GM19099 (cell line): ENCODE measurements around the gene SYCE3.

ENCODE experiments used
- POLR2A ChIP-seq: IDR thresholded peaks from 3 replicates; pipeline ENCODE4 v1.6.1; 2011; ENCODE audit warnings: low read depth; ENCODE audit not compliant: insufficient read length; ENCODE audit errors: extremely low read depth

Gene SYCE3, protein sequence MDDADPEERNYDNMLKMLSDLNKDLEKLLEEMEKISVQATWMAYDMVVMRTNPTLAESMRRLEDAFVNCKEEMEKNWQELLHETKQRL

DNA sequence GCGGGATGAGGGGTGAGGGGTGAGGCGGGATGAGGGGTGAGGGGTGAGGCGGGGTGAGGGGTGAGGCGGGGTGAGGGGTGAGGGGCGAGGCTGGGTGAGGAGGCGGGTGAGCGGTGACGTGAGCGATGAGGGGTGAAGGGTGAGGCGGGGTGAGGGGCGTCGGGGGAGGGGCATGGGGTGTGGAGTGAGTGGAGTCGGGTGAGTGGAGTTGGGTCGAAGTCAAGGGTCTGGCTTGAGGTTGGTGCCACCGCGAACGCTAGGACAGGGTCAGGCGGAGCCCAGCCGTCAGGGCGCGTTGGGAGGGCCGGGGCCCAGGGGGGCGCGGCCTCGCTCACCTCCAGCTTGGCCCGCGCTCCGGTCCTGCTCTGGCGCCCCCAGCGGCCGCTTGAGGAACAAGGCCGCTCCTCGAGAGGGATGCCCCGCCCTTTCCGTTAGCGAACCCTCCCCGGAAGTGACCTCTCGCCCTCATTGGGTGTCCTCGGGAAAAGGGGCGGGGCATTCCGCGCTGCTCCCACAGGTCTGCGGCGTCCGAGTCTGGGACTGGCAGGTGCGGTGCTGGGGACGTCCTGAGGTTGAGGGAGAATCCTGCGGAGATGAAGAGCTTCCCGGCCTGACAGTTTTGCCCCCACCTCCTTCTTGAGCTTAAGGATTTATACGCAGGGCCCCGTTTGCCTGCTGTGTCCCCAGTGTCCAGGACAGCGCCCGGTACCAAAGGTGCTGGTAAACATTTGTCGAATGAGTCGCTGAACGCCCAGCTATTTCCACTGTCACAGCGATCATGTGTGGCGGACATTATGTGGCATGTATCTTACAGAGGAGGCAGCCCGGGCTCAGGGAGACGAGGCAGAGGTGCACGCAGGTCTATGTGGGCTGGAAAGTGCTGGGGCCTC is at the start of gene SYCE3:
Gene SYCE3, minus strand, starts transcription at position 397 of the 890 bp plus-strand sequence. CDS start 6,514 bp downstream, outside the sequence.
- TF ChIP-seq POLR2A: peak; percentile 61

DNA sequence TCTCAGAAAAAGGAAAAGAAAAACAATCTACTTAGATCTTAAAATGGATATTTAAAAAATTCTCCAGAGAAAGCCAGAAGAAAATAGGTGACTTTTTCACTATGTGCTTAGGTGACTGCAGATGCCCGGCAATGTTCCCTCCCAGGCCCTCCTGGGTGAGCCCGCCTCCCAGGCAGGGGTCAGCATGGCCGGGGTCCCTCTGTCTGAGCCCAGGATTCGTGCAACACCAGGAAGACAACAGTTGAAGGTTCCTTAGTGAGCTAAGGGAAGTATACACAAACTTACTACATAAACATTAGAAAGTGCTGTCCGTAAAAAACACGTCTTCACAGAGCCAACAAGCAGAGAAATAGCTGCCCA is 49.4 kb upstream of the SYCE3 start:
- no peak for TF ChIP-seq POLR2A

DNA sequence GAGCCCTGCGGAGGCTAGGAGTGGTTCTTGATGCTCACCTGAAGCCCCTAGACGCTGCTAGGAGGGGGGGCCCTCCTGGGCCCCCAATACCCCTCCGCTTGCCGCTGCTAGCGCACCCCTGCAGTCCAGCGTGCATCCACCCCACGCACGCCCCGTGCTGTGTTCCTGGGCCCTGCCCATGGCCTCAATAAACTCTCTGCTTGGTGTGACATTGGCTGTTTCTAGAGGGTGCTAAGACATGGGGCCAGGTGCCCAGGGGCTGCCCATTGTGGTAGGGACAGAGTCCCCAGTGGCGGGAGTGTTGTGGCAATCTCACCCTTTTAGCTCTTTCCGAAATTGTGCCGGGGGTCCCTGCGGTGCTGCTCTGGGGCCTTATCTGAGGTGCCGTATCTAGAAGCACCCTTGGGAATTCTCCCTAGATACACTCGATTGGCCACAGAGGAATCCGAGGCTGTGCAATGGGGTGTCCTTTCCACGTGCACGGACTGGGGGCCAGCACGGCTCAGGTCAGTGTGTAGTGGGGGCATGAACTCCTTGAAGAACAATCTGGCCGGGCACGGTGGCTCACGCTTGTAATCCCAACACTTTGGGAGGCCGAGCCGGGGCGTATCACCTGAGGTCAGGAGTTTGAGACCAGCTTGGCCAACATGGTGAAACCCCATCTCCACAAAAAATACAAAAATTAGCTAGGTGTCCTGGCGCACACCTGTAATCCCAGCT is 48.8 kb upstream of the SYCE3 start:
- no peak for TF ChIP-seq POLR2A

DNA sequence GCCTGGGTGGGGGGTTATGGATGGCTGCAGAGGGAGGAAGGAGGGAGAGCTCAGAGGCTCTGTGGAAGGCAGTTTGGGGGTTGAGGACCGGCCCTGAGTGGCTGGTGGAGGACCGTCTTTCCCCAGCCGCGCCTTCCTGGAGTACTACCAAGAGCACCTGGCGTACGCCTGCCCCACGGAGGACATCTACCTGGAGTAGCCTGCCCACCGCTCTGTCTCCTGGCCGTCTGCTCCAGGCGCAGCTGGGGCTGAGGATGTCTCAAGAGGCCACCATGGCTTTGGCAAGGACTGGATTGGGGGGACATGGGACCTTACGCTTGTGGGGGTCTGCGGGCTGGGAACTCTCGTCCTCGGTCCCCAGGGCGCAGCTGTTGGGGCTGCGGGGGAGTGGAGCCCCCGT is 47.9 kb upstream of the SYCE3 start:
- TF ChIP-seq POLR2A: no peak

DNA sequence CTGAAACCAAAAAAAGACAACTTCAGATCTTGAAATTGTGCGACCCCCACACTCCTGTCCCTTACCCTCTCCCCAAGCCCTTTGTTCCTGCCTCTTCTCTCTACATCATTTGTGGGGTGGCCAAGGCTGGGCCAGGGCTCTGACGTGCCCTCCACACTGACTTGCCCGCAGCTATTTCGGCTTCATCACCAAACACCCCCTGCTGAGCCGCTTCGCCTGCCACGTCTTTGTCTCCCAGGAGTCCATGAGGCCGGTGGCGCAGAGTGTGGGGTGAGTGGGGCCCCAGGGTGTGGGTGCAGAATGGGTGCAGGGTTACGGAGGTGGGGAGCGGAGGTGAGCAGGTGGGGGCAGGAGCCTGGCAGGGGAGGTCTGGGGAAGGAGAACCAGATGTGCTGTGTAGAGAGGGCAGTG is 47.3 kb upstream of the SYCE3 start:
- no peak for TF ChIP-seq POLR2A

DNA sequence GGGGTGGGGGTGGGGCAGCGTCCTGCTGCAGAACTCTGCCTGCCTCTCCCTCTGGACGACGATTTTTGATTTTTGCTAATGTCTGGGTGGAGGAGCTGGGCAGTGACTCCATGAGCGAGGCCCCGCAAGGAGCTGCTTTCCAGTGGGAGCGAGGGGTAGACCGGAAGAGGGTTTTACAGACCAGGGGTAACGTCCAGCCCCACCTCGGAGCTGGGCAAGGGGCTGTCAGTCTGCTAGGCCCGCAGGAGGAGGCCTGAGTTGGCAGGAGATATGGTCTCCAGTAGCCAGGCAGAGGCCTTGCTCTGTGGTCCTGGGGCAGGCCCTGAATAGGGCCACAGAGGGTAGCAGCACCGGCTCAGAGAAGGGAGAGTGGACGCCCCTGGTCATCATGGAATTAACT is 46.9 kb upstream of the SYCE3 start:
- TF ChIP-seq POLR2A: no peak

DNA sequence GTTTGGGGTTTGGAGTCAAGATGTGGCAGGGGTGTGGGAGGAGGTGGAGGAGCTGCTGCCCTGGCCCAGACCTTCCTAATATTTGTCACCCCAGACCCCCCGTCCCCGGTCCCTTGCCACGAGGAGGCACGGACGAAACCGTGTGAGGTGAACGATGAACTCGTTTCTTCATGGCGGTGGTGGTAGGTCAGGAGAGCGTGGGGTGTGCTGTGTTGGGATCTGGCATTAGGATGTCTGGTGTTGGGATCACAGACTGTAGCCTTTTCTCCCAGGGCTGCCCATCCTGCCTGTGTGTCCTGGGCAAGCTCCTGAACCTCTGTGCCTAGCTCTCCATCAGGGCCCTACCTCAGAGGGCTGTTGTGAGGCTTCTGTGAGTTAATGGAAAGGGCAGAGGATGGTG is 46.3 kb upstream of the SYCE3 start:
- TF ChIP-seq POLR2A: no peak

DNA sequence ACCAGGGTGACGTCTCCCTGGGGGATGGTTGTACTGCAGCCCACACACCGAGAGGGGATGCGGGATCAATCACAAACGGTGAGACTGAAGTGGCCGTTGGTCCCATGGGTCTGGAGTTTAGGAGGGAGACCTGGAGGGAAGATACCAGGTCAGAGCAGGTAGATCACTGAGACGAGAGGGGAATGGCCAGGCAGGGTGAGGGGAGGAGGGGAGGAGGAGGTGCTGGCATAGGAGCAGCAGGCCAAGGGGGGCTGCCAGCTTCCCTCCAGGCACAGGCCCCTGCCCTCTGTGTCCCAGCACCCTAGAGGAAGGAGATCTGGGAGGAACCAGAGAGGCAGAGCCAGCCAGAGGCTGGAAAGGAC is 44.9 kb upstream of the SYCE3 start:
- no peak for TF ChIP-seq POLR2A

DNA sequence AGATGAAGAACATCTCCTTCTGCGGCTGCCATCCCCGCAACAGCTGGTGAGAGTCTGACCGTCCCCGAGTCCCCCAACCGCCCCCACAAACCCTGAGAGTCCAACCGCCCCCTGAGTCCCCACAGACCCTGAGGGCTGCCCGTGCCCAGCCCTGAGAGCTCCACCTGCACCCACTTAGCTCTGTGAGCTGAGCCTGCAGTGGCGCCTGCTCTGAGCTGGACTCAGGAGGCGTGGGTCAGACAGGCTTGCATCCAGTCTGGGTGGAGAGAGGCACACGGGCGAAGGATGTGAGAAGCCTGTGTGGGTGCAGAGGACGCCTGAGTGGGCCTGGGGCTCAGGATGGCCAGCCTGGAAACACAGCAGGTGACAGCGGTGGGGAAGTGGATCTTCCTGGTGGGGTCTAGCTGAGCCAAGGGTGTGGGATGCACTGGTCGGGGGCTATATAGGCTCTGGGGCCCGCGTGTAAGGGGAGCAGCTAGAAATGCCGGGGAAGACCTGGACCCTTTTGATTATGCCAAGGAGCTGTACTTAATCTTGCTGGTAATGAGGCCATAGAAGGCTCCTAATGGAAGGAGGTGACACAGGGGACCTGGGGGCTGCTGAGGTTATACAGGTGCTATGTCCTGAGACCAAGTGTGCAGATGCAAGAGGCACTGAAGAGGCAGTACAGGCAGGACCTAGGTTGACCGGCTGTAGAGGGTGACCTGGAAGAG is 44.4 kb upstream of the SYCE3 start:
- TF ChIP-seq POLR2A: no peak

DNA sequence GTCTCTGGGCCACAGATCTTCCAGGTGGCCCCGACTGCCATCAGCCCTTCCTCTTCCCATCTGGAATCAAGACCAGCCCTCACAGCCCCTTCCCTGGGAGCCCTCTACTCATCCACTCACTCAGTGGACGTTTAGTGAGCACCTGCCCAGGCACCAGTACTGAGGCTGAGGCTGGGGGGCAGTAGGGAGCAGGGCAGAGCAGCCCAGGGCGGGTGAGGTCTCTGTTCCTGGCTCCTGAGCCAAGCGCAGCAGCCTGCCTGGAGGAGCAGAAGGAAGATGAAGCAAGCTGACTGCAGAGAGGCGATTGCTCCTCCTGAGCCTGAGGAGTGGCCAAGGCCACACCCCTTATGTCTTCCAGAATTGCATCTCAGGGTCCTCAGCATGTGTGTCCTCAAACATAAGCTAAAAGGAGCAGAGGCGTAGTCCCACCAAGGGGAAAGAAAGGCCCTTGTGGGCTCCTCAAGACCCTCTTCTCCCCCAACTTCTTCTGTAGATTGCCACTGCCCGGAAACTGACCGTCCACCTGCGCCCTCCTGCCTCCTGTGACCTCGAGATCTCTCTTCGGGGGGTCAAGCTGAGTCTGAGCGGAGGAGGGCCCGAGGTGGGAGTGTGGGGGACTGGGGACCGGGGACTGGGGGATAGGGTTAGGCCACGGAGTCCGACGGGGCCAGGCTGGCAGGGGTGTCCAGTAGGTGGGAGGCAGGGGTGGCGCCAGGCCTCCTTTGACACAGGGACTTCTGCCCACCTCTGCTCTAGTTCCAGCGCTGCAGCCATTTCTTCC is 43.6 kb upstream of the SYCE3 start:
- TF ChIP-seq POLR2A: no peak

DNA sequence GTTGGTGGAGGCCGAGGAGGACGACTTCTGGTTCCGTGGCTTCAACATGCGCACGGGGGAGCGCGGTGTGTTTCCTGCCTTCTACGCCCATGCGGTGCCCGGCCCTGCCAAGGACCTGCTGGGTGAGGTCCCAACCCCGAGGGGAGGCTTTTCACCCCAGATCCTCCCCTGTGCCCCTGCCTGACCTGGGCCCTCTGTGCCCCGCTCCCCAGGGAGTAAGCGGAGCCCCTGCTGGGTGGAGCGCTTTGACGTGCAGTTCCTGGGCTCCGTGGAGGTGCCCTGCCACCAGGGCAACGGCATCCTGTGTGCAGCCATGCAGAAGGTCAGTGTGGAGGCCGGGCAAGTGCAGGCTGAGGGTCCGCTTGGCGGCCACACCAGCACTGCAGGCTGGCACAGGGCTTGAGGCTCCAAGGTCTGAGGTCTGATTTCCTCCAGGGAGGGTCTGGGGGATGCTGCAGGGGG is 42.9 kb upstream of the SYCE3 start:
- TF ChIP-seq POLR2A: no peak

DNA sequence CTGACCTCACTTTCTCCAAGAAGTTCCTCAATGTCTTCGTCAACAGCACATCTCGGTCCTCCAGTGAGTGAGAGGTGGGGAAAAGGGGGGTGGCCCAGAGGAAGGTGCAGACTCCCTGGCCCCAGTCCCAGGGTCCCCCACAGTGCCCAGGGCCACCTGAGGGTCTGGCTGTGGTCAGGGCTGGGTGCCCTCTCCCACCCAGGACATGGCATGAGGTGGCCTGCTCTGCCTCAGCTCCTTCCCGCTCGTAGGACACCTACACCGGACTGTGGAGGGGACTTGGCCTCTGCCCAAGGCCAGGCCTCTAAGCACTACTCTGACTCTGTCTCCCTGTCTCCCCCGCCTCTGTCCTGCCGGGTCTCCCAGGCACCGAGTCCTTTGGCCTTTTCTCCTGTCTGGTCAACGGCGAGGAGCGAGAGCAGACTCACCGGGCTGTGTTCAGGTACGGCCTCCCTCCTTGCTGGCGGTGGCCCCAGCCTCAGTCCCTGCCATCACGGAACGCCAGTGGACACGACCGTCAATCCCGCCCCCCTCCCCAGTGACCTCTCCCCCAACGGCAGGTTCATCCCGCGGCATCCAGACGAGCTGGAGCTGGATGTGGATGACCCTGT is 42.4 kb upstream of the SYCE3 start:
- TF ChIP-seq POLR2A: no peak

DNA sequence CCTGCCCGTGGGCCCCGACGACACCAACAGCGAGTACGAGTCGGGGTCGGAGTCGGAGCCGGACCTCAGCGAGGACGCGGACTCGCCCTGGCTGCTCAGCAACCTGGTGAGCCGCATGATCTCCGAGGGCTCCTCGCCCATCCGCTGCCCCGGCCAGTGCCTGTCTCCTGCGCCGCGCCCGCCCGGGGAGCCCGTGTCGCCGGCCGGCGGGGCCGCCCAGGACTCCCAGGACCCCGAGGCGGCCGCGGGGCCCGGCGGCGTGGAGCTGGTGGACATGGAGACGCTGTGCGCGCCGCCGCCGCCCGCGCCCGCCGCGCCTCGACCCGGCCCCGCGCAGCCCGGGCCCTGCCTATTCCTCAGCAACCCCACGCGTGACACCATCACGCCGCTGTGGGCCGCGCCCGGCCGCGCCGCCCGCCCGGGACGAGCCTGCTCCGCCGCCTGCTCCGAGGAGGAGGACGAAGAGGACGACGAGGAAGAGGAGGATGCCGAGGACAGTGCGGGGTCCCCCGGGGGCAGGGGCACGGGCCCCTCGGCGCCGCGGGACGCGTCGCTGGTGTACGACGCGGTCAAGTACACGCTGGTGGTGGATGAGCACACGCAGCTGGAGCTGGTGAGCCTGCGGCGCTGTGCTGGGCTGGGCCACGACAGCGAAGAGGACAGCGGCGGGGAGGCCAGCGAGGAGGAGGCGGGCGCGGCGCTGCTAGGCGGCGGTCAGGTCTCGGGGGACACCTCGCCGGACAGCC is 41.7 kb upstream of the SYCE3 start:
- no peak for TF ChIP-seq POLR2A
